GM18519 (cell line): ENCODE results near the gene THUMPD1.
"Not testable (repeated sequence)": the region's sequence is repeated elsewhere in the genome, so short reads cannot be mapped to it uniquely, and the experiment has no call there.

Experiments
- ATAC-seq: cut with Tn5 transposase; IDR thresholded peaks from one replicate; pipeline ENCODE4 v1.9.1; 2021; ENCODE audit warnings: mild to moderate bottlenecking, moderate library complexity; ENCODE audit not compliant: unreplicated experiment, low FRiP score

Gene THUMPD1

GRCh38 chr16:20701692-20702091, 39.9 kb downstream of the THUMPD1 start:
- not testable (repeated sequence) for ATAC-seq

- ATAC-seq, result no peak
Observed at GRCh38 chr16:20696618-20697017, 45.0 kb downstream of the THUMPD1 start.

DNA sequence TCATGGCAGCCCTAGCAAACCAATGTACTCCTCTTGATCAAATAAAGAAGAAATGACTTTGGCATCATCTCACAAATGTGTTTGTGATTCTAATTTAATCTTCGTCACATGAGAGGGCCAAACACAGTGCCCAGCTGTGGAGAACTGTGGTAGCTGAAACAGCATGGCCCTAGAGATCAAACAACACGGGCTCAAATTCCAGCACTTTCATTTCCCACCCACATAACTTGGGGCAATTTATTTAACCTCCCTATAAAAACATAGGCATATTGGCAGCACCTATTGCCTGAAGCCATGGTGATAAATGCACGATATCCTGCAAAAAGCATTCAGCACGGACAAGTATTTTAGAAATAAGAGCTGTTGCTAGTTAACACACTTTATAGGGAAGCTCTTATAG, 46.6 kb downstream of the THUMPD1 start:
- ATAC-seq, result no peak

DNA sequence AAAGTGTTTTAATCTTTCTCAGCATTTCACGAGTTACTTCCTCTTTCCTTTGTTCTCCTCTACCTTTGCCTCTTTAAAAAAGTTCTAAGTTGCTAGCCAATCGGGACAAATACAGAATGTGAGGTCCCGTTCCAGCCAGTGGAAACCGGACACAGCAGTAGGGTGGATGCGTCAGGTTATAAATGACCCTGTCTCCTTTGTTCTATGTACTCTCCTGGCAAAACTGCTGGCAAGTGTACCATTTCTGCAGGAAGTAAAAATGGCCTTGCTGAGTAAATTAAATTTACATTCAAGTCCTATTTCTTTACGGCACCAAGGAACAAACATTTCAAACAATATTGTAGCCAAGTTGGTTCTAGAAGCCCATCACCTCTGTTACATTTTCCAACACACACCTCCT, 47.5 kb downstream of the THUMPD1 start:
- ATAC-seq, result not testable (repeated sequence)

DNA sequence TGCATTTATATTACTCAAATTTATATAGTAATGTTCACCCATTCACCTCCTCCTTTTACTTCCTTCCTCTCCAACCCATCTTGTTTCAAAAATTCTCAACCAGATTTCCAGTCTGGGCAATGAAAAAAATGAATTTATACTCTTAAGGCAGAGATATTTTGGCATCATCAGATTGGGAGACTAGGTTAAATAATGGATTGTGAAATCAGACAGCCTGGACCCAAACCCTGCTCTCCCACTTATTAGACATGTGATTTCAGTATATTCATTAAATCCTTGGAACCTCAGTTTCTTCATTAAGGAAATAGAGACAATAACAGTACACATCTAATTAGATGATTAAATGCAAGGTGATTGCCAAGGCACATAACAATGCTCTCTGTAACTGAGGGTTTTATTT, 52.0 kb downstream of the THUMPD1 start:
- no peak for ATAC-seq

DNA sequence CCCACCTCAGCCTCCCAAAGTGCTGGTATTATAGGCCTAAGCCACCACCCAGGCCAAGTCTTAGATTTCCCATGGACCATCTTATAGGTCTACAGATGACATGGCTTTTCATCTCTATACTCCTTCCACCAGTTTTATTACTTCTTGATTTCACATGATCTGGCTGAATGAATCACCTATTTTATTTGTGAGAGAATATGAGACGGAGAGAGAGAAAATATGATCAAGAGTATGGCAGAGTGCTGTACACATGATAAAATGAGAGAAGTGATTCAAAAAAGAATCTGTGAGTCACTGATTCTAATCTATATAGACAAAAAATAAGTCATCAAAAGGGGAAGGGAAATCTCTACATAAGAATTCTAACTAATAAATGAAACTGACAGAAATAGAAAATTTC, 57.8 kb downstream of the THUMPD1 start:
- no peak for ATAC-seq
